GM18517 (cell line): ENCODE data around the gene KLK13.

ENCODE experiments used
- ATAC-seq: cut with Tn5 transposase; IDR thresholded peaks from one replicate; pipeline ENCODE4 v1.9.1; 2021; ENCODE audit warnings: mild to moderate bottlenecking, moderate library complexity; ENCODE audit not compliant: unreplicated experiment

The KLK13 gene

DNA sequence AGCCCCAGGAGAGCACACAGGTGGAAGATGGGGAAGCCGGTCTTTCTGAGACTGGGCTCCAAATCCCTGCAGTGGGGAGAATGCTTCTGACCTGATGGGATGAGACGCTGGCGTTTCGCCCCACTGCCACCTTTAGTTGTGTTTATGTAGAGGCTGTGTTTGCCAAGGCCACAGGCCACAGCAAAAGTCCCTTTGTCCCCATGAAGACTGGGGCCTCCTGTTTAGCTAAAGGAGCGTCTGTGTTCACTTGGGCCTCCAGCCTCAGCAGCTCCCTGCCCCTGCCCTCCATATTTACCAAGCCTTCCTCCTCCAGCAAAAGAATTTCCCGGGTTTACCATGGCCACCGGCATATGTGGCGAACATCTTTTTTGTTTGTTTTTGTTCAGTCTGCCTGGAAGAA lies 28.2 kb upstream of the KLK13 start:
- ATAC-seq = no peak

DNA sequence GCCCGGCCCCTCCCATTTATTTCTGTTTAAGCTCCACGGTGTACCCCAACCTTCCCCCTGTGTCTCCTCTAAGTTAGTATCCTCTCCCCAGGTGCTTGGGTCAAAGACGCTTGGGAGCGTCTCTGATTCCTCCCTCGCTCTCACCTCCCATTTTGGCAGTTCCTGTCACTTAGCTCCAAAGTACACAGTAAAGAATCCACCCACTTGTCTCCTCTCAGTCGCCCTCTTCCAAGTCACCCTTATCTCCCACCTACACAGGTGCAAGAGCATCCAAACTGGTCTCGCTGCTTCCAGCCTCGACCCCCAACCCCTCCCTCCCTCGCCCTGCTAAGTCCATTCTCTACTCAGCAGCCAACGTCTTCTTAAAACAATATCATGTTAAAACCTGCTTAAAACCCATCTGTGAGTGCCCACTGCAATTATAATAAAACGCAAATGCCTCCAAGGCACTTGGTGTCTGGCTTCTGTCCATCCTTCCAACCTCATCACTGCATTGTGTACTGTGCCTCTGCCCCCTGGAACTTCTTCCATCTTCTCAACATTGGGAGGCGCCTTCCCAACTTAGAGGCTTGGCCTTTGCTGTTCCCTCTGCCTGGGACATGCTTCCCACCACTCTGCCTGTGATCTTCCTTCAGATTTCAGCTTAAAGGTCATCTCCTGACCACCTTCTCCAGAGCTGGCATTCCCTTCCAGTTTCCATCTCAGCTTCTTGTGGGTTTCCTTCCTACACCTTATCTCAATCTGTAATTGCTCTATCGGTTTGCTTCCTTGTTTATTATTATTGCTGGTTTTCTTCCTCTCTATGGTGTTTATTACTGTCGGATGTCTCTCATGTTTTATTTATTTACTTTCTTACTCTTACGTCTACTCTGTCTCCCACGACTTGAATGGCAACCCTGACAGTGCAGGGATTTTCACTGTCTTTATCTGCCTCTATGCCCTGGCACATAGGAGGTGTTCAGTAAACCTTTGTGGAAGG lies 27.3 kb upstream of the KLK13 start:
- ATAC-seq = no peak

DNA sequence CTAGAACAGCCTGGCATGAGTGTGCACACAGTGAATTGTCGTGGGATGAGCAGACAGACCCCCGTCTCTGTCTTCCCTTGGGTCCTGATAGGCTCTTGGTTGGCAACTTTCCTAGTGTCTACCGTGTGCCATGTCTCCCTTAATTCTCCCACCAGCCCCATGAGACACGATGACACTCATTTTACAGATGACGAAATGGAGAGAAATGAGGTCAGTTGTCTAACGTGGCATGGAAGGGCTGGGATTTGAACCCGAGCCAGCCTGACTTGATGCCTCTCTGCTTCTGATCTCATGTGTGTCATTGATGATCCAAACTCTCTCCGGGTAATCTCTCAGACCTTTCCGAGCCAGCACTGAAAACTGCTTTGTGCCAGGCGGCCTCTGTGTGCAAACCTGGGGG lies 26.2 kb upstream of the KLK13 start:
- ATAC-seq = no peak

DNA sequence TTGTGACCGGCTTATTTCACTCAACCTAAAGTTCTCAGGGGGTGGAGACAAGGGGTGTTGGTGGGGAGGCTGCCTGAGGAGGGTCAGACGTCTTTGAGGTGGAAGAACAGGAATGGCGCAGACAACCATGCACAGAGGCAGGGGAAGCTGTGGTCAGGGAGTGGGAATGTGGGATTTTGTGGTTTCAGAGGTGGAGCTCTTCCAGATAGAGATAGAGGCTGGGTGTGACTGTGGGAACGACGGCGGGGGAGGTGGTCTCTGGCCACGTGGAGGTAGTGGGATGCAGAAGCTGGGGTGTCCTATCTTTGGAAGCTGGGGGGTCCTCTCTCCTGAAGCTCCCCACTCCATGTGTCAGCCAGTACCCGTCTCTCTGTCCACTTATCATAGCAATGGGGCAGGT lies 25.6 kb upstream of the KLK13 start:
- ATAC-seq = no peak

DNA sequence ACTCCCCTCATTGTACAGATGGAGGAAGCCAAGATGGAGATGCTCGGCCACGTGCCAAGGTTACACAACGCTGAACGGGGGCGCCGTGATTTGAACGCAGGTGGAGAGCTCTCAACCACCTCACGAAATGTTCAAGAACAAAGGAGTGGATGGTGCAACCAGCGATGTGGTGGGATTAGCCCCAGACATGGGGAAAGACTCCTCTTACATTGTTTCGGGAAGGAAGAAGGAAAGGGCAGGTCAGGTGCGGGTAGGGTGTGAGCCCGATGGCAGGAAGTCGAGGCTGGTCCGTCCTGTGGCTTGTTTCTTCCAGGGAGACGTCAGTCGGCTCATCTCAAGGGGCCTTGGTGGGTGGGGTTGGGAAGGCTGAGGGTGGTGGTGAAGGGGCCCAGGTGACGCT lies 24.9 kb upstream of the KLK13 start:
- no peak for ATAC-seq

DNA sequence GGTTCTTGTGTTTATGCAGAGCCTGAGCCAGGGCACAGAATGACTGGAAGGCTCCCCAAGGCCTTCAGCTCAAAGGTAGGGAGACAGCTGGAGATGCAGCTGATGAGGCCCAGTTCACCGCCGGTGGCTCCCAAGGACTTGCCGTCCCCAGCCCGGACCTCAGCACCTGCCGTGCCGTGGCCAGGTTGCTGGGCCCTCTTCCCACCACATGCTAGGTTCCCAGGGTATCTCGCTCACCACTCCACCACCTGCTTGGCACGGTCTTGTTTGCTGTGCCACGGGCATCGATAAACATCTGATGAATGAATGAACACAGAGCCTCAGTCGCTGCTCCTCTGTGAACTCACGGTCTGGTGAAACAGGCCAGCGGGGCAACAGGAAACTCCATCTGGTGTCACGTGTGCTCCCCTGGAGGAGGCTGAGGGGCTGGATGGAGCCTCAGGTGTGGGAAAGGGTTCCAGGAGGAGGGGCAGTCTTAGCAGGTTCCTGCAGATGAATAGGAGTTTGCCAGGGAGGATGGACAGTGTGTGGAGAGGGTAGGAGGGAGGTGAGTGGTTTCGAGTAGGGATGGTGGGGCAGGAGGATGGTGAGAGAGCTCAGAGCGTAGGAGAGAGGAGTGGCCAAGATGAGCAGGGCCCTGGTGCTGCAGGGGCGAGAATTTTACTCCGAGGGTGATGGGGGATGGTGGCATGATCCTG lies 21.4 kb upstream of the KLK13 start:
- no peak for ATAC-seq

DNA sequence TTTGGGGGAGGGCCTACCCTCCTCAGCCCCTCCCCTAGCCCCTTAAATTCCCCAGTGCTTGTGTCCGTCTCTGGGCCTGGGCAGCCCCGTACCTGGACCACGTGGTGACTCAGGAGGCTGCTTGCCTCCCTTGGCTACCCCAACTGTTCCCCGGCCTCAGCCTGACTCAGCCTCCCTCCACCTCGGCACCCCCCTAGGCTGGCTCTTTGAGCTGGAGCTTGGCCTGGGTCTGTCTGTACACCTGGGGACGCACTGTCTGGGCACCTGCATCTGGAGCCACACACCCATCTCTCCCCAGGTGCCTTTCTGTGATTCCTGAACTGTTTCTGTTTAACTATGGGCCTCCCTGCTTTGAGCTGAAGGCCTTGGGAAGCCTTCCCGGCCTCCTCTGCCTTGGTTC lies 19.6 kb upstream of the KLK13 start:
- no peak for ATAC-seq

DNA sequence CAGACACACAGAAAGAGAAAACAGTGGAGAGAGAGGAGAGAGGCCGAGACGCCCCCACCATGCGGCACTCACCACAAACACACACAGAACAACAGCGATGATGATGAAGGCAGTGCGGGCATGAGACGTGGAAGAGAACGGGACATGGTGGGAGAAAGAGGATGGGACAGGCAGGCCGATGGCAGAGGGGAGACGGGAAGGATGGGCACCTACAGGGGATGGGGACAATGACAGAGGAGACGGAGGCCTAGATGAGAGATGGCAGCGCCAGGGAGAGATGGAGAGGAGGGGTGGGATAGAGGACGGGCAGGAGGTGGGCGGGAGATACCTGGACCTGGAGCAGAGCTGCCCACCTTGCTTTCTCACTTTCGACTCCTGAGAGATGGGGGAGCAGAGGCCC lies 18.9 kb upstream of the KLK13 start:
- ATAC-seq = no peak

DNA sequence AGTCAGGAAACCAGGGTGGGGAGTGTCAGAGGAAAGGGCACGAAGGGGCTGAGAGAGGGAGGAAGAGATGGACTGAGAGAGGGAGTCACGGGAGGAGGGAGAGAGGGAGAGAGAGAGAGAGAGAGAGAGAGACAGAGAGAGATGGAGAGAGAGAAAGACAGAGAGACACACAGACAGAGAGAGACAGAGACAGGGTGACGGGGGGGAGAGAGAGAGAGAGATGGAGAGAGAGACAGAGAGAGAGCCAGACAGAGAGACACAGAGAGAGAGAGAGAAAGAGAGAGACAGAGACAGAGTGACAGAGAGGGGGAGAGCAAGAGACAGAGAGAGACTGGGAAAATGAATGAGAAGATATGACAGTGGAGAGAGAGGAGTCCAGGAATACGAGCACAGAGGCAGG lies 18.3 kb upstream of the KLK13 start:
- ATAC-seq = no peak

DNA sequence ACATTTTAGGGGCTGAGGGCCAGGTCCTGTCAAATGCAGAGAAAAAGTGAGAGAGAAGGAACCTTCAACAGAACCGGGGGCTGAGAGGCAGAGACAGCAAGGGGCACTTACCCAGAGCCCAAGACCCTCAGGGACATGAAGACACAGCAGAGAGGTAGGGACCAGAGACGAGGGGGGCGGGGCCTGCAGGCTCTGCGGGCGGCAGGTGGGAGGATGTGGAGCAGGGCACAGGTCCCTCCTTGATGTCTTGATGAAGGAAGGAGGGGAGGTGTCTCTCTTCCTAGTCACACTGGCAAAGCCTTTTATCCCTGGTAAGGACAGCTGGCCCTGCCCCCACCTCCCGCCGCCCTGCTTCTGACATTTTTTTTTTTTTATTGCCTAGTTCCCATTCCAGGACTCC lies 17.7 kb upstream of the KLK13 start, which contains the start of gene KLK14:
Gene KLK14, minus strand, starts transcription at position 277 of the 400 bp plus-strand sequence. Its CDS starts 273 bp downstream, at position 4.
- no peak for ATAC-seq

DNA sequence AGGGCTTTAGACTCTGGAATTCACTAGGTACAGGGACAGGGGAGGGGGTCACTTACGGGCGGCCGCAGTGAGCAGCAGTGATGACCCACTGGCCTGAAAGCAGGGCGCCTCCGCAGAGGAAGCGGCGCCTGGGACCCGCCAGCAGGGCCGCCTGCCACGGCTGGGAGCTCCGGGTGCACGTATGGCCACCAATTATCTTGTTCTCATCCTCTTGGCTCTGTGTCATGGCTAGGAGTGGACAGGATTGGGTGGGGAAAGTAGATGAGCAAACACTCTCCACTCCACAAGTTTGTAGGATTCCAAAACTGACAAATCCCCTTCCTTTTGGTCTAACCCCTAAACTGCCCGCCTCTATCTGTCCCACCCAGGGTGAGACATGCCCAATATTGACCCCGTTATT lies 16.6 kb upstream of the KLK13 start:
- no peak for ATAC-seq

DNA sequence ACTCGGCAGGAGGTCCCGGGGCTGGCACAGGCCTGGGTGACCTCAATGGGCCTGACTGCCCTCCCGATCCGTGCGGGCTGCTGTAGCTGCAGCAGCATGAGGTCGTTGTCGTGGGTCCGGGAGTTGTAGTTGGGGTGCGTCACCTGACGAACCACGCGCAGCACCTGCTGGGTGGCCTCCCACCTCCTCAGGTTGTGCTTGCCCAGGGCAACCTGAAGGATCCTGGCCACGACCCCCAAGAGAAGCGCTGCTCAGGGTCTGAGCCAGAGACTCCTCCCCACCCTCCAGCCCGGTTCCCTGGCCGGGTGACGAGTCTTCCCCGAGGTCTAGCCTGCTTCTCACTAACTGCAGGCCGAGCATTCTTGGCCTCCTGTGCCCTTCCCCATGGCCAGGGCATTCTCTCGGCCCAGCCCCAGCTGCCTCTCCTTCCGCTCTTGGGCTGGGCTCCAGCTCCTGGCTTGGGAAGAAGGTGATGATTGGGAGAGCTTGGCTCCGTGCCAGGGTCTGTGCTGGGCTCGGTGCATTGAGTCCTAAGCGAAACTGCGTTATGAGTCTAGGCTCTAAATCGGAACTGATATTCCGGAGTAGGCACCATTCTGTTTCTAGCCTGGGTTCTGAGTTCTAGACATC lies 14.7 kb upstream of the KLK13 start:
- no peak for ATAC-seq

DNA sequence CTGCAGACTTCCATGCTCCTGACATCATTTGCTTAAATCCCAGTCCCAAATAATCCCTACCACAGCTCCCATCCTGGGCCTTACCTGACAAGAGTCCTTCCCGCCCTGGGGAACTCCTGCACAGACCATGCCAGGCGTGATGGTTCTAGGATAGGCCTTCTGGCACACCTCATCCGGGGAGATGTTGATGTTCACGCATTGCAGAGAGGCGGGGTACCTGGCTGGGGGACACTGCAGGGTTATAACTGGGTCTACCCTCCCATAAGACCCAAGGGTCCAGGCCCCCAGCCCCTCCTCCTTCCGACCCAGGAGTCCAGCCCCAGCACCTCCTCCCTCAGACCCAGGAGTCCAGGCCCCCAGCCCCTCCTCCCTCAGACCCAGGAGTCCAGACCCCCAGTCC lies 13.8 kb upstream of the KLK13 start:
- no peak for ATAC-seq

DNA sequence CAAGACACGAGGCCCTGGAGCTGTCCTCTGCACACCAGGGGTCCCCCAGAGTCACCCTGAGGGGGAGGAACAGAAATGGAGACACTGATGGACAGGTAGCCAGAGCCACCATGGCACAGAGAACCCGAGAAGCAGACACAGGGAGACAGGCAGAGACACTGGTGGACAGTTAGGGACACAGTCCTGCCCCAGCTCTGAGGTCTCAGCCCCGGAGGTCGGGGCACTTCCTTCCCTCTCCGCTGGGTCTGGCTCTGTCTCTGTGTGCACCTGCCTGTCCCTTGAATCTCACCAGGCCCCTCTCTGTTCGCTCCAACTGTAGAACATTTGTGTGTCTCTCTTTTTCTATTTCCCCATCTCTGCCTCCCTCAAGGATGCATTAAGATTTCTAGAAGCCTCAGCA lies 13.2 kb upstream of the KLK13 start:
- ATAC-seq = no peak

DNA sequence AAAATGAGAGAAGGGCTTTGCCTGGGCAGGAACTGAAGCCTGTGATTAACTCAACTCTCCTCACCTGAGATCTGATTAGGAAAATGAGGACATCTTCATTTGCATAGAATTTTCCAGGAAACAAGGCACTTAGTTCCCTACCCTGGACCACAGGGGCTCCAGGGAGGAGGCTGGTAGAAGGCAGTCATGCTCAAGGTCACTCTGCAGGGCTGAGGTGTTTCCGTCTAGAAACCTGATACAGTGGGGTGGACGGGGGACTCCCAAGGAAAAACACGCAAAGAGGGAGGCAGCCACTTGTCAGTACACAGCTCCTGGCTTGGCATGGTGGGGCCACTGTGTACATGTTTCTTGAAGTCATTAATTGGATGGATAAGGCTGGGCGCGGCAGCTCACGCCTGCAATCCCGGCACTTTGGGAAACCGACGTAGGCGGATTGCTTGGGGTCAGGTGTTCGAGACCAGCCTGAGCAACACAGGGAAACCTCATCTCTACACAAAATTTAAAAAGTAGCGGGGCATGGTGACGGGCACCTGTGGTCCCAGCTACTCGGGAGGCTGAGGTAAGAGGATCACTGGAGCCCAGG lies 11.8 kb upstream of the KLK13 start:
- ATAC-seq = no peak

DNA sequence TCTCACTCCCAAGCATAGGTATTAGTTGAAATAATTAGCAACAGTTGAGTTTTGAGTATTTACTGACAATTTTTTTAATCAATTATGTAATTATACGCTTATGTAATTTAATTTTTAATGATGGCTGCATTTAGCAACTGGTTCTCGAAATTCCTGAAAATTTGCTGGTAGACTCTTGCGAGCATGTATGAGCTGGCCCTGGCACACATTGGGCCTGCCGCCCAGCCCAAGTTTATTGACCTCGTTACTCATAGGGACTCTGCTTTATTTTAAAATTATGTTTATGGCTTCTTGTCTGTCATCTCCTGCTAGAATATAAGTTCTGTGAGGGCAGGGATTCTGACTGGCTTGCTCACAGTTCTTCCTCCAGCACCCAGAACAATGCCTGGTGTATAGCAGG lies 11.1 kb upstream of the KLK13 start:
- no peak for ATAC-seq

DNA sequence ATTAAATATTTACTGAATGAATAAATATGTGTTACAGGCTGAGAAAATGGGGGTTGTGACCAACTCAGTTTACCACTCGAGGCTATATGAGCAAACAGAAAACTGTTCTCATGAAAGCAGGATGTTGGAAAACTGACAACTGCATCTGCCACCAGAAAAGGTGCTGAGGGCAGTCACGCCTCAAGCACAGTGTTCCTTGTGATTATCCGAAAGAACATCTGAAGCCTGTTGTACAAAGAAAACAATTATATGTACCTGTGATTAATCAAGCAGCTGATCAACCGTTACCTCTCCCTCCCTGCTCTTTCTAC lies 6.2 kb upstream of the KLK13 start:
- ATAC-seq = no peak

DNA sequence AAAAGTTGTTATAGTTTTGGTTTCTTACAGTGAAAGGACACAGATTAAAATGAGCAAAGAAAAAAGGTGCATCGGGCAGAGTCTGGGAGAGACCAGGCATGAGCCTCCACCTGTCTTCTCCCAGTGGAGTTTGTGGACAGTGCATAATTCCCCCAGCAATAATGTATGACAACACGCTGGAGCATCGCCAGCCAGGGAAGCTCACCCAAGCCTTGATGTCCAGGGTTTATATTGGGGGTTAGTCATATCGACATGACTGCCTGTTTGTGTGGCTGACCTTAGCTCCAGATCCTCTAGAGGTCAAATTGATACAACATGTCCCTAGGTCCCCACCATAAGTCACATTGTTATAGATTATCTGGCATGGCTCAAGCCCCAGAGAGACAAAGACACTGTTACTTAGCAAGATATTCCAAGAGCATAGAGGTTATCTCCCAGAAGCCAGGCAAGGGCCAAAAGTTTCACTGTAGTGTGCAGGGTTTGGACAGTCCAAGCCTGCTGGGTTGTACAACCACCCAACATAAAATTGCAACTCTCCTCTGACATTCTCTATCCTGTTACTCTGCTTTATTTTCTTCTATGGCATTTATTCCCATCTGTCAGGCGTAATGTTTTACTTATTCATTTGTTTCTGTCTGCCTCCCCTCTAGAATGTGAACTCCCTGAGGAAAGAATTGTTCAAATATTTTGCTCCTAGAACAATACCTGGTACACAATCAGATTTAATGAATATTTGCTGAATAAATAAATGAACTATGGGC lies 5.6 kb upstream of the KLK13 start:
- ATAC-seq = no peak

DNA sequence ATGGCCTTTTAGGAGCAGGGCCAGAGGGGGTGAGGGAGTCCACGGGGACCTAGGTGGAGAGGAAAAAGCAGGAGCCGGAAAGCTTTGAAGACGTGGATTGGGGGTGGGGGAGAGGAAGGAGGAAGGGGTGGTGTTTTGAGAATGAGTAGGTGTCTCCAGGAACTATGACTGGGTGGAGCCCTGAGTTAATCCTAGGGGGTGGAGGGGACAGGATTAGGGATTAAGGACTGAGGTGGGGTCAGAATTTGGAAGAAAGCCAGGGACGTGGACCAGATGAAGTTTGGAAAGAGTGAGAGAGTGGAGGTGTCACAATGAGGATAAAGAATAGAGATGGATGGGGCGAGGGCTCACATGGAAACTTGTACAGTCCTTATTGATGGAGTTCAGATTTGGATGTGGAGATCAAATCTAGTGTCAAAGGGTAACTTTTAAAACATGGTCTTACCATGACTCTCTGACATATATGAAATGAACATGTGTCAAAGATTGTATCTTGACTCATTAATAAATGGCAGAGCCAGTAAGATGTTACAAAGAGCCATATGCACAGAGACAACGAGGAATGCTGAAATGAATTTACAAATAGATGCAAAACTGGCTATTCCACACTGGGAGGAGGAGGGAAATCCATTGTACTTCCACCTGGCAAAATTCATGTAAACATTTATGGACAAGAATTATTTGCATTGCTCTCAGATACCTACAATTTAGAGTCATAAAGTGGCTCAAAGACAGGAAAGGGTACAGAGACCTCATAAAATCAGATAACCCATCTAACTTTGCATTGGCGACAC lies 1.7 kb upstream of the KLK13 start:
- no peak for ATAC-seq
